ENCODE results near the gene TMEM263.

Gene TMEM263

DNA sequence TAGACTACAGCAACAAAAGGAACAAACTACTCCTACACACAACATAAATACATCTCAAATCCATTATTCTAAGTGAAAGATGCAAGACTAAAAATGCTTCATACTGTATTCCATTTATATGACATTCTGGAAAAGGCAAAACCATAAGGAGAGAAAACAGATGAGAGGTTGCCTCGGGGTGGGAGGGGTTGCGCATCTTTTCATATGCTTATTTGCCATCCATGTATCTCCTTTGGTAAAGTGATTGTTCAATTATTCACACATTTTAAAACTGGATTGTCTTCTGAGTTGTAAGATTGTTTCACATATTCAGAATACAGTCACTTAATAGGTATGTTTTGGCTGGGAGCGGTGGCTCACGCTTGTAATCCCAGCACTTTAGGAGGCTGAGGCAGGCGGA is 5.1 kb upstream of the TMEM263 start:
- no peak for DNase-seq

DNA sequence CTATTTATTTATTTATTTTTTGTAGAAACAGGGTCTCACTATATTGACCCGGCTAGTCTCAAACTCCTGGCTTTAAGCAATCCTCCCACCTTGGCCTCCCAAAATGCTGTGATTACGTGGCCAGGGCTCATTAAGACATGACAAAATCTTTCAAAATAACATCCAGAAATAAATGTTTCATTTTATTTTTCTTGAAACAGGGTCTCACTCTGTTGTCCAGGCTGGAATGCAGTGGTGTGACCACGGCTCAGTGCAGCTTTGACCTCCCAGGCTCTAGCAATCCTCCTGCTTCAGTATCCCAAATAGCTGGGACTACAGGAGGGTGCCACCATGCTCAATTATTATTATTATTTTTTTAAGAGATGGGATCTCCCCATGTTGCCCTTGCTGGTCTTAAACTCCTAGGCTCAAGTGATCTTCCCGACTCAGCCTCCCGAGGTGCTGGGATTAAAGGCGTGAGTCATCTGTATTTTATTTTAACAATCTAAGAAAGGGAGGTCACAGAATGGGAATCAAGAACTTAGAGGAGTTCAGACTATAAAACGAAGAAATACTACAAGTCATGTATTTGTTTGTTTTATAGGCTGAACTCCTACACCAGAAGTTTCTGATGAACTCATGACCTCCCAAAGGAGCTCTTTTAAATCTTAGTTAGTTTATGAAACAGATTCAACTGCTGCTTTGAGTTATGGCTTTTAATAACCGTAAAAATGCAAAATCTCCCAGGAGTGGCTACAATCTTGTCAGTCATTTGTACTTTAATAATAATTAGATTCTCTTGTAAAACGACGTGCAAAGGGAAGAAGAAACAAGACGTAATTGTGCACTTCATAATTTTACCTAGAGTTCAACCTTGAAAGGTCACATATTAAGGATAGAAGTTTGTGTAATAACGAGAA is 2.1 kb upstream of the TMEM263 start:
- no peak for DNase-seq

DNA sequence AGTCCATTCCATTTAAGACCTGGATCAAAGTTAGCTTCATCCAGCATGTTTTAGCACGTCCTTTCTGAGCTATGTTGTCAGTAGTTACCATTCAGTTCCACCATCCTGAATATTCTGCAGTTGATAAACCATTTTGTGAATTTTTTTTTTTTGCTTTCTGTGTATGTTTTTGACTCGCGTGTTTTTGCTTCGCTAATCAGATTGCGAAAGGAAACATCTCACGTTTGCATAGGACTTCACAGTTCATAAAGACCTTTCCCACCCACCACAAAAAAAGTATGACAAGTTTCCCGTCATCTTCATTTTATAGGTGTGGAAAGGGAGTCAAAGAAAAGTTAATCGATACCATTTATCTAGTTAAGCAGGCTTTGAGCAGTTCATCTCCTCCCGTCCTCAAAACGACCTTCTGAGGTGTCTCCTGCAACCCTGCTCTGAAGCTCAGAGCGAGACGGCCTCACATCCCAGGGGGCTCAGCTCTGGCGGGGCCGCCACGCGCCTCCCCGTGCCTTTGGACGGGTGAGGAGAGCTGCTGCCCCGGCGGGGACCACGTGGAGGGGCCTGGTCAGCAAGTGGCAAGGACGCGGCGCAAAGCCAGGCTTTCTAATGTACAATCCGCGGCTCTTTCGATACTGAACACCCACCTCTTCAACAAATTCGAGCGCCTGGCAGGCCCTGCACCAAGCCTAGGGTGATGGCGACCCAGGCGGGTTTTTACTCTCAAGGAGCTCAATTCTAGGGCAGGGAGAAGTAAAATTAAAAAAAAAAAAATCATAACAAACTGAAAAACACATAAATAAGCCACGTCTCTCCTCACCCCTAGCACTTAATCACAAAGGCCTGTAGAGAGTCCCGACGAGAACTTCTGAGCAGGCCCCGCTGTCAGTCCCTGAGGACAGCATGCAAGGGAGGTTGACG is 988 bp upstream of the TMEM263 start:
- DNase-seq: peak; percentile 1

DNA sequence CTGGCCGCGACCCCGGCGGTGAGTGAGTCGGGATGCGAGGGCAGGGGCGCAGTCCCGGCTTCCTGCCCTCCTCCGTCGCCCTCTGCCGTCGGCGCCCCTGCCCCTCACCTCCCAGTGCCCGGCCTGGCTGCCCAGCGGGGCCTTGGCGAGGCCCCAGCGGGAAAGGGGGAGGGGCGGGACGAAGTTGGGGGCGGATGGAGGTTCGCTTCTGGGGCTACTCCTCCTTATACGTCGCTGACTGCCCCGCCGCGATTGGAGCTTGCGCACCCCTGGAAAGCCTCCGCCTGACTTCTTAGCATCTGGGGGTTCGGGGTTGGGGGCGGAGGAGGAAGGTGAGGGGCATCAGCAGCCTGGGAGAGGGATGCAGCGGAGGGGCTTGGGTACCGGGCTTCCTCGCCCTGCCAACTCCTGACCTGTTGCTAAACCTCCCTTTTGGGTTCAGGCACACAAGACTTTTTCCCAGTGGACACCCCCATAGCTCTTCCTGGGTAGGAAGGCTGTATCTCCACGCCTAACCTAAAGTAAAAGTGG is 406 bp downstream of the TMEM263 start:
- DNase-seq: peak; percentile 46

DNA sequence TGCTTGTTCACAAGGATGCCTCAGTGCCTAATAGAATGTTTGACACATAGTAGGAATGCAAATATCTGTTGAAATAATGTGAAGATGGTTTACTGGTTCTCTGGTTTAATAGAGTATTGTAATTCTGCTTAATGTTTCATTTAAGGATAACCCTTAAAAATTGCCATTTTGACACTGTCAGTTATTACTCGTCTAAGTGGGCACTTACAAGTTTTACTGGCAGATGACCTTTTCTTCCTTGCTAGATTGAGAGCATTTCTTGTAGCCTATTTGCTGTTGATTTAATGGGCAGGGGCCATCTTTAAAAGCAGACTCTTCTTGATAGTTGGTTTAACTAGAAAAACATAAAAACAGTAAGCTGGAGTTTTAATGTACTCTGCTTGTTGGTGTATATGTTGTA is 1.9 kb downstream of the TMEM263 start:
- DNase-seq: no peak

DNA sequence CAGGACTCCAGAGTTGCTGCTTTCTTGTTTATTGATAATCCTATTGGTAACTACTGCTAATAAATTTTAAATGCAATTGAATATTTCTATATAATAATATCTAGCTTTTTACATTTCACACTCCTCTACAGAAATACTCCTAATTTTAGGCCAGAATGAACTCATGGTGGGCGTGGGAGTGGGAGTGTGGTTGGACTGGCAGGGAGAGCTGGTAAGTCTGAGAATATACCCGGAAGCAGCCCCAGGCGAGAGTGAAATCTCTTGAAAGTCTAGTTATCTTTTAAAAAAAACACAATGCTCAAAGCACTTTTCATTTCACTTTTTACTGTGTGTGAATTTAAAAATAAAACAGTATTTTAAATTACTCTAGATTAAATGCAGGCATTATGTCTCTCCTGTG is 4.7 kb downstream of the TMEM263 start:
- DNase-seq: no peak

DNA sequence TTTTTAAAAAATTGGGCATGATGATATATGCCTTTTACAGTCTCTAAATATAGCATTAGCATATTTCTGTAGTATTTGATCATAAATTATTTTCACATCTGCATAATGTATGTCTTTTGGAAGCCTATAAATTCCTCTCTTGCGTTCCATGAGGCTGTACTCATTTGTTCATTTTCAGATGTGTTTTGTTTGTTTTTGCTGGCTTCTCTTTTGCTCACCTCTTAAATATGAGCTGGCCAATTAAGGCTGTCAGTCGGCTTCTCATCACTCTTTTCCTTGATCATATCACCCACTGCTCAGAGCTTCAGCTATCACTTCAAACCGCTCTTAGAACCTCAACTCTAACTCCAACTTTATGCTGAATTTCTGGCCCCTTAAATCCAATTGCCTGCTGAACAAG is 6.6 kb downstream of the TMEM263 start:
- DNase-seq: no peak

DNA sequence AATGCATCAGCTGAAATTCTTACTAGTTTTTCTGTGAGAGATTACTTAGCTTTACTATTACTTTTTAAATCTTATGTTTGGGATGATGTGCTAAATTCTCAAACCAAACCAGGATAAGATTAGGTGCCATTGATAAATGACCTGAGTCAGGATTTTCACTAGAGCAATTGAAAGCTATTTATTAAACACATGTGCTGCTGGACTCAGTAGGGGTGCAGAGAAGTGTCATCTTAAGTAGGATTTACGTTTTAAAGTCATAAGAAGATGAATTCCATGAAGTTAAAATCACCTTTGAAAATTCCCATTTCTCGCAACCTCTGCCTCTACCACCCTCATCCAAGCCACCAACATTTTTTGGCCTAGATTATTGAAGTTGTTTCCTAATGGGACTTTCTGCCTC is 8.8 kb downstream of the TMEM263 start:
- DNase-seq: no peak

DNA sequence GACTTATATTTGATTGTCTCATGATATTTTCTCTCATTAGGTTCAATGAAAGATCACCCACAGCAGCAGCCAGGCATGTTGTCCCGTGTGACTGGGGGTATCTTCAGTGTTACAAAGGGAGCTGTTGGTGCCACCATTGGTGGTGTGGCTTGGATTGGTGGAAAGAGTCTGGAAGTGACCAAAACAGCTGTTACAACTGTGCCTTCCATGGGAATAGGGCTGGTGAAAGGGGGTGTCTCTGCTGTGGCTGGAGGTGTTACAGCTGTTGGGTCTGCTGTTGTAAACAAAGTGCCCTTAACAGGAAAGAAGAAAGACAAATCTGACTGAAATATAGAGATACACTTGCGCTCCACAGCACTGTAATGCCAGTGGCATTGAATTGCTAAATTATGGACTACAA is 15.4 kb downstream of the TMEM263 start:
- DNase-seq: no peak

DNA sequence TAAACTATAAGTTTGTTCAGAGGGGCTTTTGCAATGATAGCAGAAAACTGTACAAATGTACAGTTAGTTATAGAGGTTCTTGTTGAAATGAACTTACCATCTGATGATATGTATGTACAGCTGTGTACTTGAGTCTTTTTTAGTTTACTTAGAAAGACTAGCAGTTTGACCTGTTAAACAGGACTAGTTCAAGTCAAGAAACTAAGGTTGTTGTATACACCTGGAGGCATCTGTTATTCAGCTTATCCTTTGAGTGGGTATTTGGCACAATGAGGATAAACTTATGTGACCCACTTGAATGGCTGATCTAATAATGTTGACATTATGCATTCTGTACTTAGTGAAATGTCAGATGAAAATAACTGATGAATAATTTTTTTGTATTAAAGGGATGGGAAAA is 17.8 kb downstream of the TMEM263 start:
- DNase-seq: no peak

DNA sequence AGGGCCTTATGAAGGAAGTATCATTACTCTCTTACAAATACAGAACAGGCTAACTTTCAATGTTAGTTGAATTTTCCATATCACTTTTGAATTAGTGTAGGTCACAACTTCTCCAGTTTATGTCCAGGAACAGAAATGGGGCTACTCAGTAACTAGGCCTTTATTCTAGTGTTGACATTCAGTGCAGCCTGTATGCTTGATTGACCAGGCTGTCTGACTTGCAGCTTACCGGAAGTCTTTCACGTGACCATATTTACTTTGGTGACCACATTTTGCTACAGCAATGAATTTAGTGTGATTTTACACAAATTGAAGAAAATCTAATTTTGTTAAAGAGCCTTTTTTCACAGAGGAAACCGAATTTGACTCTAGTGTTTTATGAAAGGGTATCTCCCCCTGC is 18.8 kb downstream of the TMEM263 start:
- DNase-seq: peak; percentile 17

DNA sequence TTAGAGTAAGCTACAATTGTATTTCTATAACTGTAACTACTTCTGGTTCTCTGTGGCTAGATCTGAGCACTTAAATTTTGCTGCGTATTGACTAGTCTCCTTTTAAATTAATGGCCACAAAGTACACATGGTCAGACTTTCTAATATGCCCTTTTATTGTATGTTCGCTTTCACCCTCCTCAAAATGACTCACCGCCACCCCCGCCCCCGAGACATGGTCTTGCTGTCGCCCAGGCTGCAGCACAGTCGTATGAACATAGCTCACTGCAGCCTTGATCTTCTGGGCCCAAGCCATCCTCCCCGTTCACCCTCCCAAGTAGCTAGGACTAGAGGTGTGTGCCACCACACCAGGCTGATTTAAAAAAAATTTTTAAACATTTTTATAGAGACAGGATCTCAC is 19.4 kb downstream of the TMEM263 start:
- no peak for DNase-seq

DNA sequence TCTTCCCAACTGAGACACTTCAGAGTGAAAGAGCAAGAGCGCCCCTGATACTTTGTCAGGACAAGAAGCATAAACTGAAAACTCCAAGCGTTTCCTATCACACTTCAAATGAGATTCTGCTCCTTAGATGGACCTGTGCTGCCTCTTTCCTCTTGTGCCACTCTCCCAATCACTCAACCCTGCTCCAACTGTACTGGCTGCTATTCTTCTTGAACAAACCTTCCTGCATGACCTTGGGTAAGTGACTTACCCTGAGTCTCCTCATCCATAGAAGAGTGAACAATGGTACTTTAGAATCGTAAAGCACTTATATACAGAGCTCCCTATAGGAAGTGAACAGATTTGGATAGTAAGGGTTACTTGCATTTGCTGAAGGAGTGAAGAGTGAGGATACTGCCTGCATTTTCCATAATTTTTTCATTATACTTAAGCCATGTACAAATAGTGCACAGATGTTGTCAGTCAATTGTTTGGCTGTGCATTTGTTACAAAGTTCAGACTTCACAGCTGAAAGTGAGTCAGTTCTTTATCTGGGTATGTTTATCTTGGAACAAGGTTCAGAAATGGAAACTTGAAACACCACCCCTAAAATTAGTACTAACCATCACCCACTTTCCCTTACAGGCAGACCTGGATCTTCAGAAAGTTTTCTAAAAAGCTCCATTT is 20.4 kb downstream of the TMEM263 start:
- no peak for DNase-seq

DNA sequence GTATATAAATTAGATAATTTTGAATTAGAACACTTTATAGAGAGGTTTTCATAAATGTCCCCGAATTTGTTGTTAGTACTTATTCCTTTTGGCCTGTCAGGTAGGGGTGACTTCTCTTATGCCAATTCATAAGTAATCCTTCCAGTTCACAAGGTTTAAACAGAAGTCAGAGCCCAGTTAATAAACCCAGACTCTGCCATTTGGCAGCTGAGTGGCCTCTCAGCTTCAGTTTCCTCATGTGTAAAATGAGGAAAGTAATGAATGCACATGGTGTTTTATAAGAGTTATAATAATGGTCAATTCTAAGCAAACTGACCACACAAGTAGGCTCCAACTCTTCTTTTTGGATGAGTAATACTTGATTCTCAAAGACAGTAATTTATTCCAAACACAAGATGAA is 21.0 kb downstream of the TMEM263 start:
- no peak for DNase-seq

DNA sequence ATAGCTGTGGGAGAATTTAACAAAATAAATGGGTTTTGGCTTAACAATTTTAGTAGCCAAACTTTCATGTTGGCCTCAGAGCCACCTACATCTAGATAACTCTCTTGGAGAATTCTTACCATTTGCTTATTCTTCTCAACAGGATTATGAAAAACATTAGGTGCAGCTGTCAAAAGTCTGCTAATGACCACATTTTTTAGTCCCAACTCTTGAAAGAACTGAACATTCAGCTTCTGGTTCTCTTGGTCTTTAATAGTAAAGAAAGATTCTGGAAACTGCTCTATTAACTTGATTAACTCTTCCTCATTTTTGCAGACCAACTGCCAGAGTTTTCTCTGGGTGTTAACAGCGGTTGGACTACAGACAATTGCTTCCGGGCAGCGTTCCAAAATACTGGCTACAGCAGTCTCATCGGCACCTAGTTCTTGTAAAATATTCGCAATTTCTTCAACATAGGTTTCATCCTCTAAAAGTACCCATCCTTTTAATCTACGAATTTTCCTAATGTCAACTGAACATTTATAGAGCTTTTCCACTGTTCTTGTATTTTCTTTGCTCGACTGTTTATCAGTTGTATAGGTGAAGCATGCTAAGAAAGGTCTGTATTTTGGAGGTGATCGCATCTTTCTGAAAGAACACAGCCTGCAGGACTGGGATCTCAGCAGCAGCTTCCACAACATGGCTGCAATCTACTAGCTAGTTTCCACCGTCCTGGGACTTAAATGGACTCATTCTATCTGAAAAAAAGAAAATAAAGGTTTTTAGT is 22.5 kb downstream of the TMEM263 start:
- DNase-seq: peak; percentile 14

DNA sequence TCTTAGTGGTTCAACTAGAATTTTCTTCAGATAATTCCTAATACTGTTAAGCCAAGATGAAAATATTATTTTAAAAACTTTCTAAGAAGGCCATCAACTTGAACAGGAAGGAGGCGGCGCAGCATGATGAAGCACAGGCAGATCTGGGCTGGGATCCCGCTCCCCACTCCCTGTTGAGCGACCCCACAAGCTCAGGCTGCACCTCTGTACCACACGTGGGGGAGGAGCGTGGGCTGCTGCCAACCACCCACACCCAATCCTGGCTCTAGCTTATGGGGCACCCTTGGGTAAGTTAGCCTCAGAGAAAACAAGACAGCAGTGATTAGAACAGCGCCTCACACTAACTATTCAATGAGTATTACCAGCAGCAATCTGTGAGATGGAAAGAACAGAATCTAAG is 25.2 kb downstream of the TMEM263 start:
- DNase-seq: no peak

DNA sequence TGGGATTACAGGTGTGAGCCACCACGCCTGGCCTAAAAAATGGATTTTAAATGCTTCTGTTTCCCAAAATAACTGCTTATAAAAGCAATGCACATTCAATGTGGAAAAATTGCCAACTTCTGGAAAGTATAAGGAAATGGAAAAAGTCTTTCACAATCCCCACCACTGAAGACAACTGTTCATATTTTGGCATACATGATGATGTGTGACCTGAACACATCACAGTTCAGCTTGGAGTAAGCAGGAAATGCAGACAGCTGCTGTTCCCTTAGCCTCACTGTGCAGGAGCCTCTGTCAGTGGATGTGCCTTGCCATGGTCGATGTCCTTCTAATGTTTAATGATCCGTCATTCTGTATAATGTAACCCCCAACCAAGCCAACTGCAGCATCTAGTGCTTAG is 26.1 kb downstream of the TMEM263 start:
- DNase-seq: no peak

DNA sequence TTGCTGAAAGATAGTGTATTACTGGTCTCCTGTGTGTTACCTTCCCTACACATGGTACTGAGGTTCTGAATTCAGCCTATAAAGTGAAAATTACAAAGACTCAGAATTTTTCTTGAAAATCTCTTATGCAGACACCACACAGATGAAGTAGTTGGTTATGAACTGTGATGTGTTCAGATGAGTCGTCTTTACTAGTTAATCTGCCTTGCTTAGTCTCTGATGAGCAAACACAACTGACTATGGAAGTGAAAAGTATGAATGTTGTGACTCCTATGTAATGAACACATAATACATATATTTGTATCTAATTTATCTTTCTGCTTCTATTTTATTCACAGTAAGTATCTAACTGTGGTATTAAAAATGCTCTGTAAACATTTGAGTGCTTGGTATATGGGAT is 26.5 kb downstream of the TMEM263 start:
- no peak for DNase-seq

DNA sequence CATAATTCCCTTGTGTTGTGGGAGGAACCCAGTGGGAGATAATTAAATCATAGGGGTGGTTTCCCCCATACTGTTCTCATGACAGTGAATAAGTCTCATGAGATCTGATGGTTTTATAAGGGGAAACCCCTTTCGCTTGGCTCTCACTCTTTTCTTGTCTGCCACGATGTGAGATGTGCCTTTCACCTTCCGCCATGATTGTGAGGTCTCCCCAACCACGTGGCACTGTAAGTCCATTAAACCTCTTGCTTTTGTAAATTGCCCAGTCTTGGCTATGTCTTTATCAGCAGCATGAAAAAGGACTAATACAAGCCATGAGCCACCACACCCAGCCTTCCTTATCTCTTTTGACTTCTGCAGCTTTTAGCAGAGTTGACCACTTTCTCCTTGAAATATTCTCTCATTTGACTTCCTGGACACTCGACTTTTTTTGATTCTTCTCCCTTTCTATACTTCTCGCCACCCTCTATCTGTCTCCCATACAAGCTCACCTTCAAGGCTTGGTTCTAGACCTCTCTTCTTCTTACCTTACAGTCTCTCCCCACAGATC is 29.0 kb downstream of the TMEM263 start:
- DNase-seq: no peak

DNA sequence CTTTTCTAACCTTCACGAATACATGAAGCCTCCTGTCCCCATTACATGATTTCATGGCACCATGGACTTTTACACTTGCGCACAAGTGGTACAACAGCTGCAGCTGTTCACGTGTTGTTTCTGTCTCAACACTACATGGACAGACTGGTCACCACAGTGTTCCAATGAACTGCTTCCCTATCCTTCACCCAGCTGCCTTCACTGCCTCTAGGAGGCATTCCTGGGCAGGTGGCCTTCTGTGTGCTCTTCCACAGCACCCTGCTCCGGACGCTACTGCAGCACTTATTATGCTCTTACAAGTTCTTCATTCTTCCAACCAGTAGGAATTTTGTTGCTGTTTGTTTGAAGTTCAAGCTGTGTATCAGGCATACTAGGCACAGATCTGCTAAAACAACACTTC is 29.8 kb downstream of the TMEM263 start:
- DNase-seq: no peak

DNA sequence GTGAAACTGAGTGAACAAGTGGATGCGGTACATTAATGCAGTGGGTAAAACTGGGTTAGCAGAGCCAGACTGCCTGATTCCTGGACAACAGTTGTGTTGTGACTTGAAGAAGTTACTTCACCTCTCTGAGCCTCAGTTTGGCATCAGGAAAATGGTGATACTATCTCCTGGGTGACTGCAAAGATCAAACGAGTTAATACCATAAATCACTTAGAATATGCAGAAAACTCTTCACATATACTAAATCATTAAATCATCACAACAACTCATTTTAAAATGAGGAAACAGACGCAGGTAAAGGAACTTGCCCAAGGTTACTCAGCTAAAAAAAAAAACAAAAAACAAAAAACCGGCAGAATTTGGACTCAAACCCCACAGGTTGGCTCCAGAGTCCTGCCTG is 30.4 kb downstream of the TMEM263 start:
- DNase-seq: no peak
